MCF 10A (cell line): ENCODE measurements around the gene FAM53A. TPM values are rescaled to one million over a fixed set of nuclear protein-coding genes. Genes with fewer than 3 reads are reported as not detected.
A peak's percentile ranks its signal among the peaks of the same experiment; 100 is the strongest.

Experiments
- BruUV-seq: library from RNA; stranded (reverse); fragments of 400-500 nt; replicated peaks from 2 replicates; lab custom pipeline; 2021; lab: Mats Ljungman, UMichigan
- CTCF ChIA-PET: fragments of 300-600 bp; sonication (Branson Sonifier 250); formaldehyde crosslinking; extraction: SDS; loops from one replicate; lab custom pipeline; 2021; ENCODE audit warnings: antibody characterized with exemption, inconsistent platforms; lab: Yijun Ruan, JAX
- POLR2A ChIA-PET: fragments of 300-600, 350-650 bp; sonication (Branson Sonifier 250); formaldehyde crosslinking; extraction: SDS; loops from one replicate; lab custom pipeline; 2020; ENCODE audit warnings: antibody characterized with exemption, inconsistent platforms; lab: Yijun Ruan, JAX
- DNase-seq: peaks from one replicate; pipeline ENCODE4 v3.0.0-alpha.2; 2018; ENCODE audit not compliant: unreplicated experiment
- H3K27ac Mint-ChIP-seq: one replicate; pipeline ENCODE4 v1.8.0; 2022; ENCODE audit warnings: mild to moderate bottlenecking, low read depth, mixed read lengths; ENCODE audit not compliant: unreplicated experiment
- H3K27me3 Mint-ChIP-seq: one replicate; pipeline ENCODE4 v1.8.0; 2022; ENCODE audit warnings: mixed read lengths; ENCODE audit not compliant: insufficient read depth, unreplicated experiment
- H3K36me3 Mint-ChIP-seq: one replicate; pipeline ENCODE4 v1.8.0; 2022; ENCODE audit warnings: mild to moderate bottlenecking, moderate library complexity, mixed read lengths; ENCODE audit not compliant: insufficient read depth, unreplicated experiment
- H3K4me1 Mint-ChIP-seq: one replicate; pipeline ENCODE4 v1.8.0; 2022; ENCODE audit warnings: mixed read lengths; ENCODE audit not compliant: insufficient read depth, unreplicated experiment
- H3K4me3 Mint-ChIP-seq: one replicate; pipeline ENCODE4 v1.8.0; 2022; ENCODE audit warnings: mild to moderate bottlenecking, moderate library complexity, mixed read lengths; ENCODE audit not compliant: unreplicated experiment
- H3K9me3 Mint-ChIP-seq: one replicate; pipeline ENCODE4 v1.8.0; 2022; ENCODE audit warnings: mixed read lengths; ENCODE audit not compliant: unreplicated experiment
- CTCF ChIP-seq: fragments of 200-600 bp; IDR thresholded peaks from one replicate; pipeline ENCODE4 v1.8.0; 2022; ENCODE audit warnings: antibody characterized with exemption, mild to moderate bottlenecking; ENCODE audit not compliant: unreplicated experiment
- intact Hi-C: fragments of 100-400 bp; cut with micrococcal nuclease; formaldehyde crosslinking; loops from 2 replicates; pipeline ENCODE4 v1.14.1; 2022
- total RNA-seq: library from RNA; stranded (reverse); gene quantifications from 2 replicates; pipeline ENCODE4 v1.2.3, GENCODE V29; 2022

Gene FAM53A
- total RNA-seq, 1 experiment from 2014 or later: 6.6 TPM

- no TSS peak for BruUV-seq
- CTCF ChIA-PET: interaction anchor here (0.6 to 1.2 kb wide), 4 partner anchors 15 to 910 kb away, joined by 3 to 5 read pairs (median 4); no protein-coding TSS in a partner anchor
- Mint-ChIP-seq H3K4me3 (no peak overlapping the region), H3K27ac (no peak overlapping the region), H3K4me1 (peaks cover 7% of the 10 kb centered on the region), H3K27me3 (no peaks in the 10 kb centered on the region), H3K9me3 (no peaks in the 10 kb centered on the region), H3K36me3 (no peaks in the 10 kb centered on the region)
- peak; percentile 20 for DNase-seq
- no peak for TF ChIP-seq CTCF
- intact Hi-C loops: no loop called here
- POLR2A ChIA-PET: no interaction called here
Measured at GRCh38 chr4:1644891-1645657, 39.0 kb downstream of the FAM53A start.

GRCh38 chr4:1643971-1644735 is 40.0 kb downstream of the FAM53A start:
- H3K36me3 Mint-ChIP-seq: no peaks in the 10 kb centered on the region
- H3K4me3 Mint-ChIP-seq: no peak overlapping the region
- no TSS peak for BruUV-seq
- DNase-seq: no peak
- intact Hi-C loops: no loop called here
- no peak for TF ChIP-seq CTCF
- no peak overlapping the region for H3K27ac Mint-ChIP-seq
- ChIA-PET POLR2A (no interaction called here), CTCF (interaction anchor here (0.9 to 1.0 kb wide), 2 partner anchors 15 to 64 kb away, joined by 3 to 4 read pairs; no protein-coding TSS in a partner anchor)
- peaks cover 7% of the 10 kb centered on the region for H3K4me1 Mint-ChIP-seq
- no peaks in the 10 kb centered on the region for H3K9me3 Mint-ChIP-seq
- H3K27me3 Mint-ChIP-seq: no peaks in the 10 kb centered on the region

GRCh38 chr4:1642196-1642951 is 41.7 kb downstream of the FAM53A start:
- ChIA-PET CTCF (interaction anchor here (0.6 to 1.5 kb wide), 4 partner anchors 13 to 827 kb away, joined by 3 to 6 read pairs (median 5); no protein-coding TSS in a partner anchor), POLR2A (no interaction called here)
- intact Hi-C loops: no loop called here
- Mint-ChIP-seq H3K36me3 (no peaks in the 10 kb centered on the region), H3K4me3 (no peak overlapping the region), H3K27me3 (no peaks in the 10 kb centered on the region), H3K4me1 (peaks cover 7% of the 10 kb centered on the region), H3K27ac (no peak overlapping the region), H3K9me3 (no peaks in the 10 kb centered on the region)
- no peak for DNase-seq
- BruUV-seq: no TSS peak
- no peak for TF ChIP-seq CTCF
